GM12874 (cell line): Measurements from ENCODE around the gene HCN1.
A peak's percentile ranks its signal among the peaks of the same experiment; 100 is the strongest.

Experiments
- TF ChIP-seq, protein P1 (sequence below): IDR thresholded peaks from 2 replicates; pipeline ENCODE4 v1.5.1; 2011; ENCODE audit warnings: low read depth, mild to moderate bottlenecking, control low read depth, low read length, moderate library complexity; ENCODE audit not compliant: insufficient read depth

HCN1 gene

GRCh38 chr5:45696206-45696836, at the start of gene HCN1:
TSS of gene HCN1 (minus strand) at chr5:45696380.
- TF ChIP-seq, protein P1, sequence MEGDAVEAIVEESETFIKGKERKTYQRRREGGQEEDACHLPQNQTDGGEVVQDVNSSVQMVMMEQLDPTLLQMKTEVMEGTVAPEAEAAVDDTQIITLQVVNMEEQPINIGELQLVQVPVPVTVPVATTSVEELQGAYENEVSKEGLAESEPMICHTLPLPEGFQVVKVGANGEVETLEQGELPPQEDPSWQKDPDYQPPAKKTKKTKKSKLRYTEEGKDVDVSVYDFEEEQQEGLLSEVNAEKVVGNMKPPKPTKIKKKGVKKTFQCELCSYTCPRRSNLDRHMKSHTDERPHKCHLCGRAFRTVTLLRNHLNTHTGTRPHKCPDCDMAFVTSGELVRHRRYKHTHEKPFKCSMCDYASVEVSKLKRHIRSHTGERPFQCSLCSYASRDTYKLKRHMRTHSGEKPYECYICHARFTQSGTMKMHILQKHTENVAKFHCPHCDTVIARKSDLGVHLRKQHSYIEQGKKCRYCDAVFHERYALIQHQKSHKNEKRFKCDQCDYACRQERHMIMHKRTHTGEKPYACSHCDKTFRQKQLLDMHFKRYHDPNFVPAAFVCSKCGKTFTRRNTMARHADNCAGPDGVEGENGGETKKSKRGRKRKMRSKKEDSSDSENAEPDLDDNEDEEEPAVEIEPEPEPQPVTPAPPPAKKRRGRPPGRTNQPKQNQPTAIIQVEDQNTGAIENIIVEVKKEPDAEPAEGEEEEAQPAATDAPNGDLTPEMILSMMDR = peak; percentile 78

DNA sequence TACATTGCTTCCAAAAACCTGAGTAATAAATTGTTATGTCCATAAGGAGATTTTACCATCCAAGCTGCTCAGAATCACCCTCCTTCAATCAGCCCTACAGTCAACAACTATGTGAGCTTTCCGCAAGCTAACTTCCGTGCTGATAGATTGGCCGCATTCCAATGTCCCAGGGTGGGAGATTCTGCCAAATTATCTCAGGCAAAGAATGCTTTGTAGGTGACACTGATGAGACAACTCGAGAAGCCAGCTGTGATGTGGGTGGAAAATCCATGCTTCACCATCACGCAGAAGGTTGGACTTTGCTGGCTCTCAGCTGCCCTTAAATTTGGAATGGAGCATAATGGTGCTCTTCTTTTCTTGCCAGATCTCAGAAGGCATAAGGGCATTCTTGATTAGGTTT, 44.9 kb upstream of the HCN1 start:
- TF ChIP-seq, protein P1 = no peak

- TF ChIP-seq, protein P1 = no peak
Measured at GRCh38 chr5:45737153-45737552, 41.0 kb upstream of the HCN1 start.

DNA sequence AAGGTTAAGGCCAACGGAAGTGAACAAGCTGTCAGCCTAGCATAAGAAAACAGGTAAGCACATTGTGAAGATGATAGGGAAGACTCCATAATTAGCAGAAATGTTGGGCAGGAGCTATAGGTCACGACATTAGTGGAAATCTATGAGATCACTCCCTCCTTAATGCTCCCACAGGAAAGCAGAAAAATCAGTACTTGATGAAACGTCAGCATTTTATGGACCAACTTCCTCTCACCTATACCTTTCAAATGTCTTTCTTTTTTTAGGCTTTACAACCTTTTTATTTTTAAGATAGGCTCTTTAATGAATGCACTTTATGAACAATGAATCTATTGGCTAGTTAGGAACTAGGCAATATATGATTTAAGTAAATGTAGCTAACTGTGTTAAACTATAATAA, 29.4 kb upstream of the HCN1 start:
- TF ChIP-seq, protein P1 = no peak

DNA sequence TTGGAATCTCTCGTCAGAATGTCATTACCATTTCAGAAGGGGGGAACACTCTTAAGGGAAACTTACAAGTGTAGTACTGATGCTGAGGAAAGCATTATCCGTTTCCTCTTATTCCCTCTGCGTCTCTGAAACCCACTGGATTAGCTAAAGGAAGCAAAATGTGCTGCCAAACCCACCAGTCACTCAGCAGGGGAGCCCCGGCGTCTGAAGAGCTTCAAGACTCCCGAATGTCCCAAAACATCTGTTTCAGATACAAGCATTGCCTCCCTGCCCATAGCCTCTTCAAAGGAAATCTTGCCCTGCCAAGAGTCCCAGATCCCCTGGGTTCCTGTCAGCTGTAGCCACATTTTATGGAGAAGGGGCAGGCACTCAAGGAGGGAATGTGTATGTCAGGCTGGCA, 1.0 kb upstream of the HCN1 start:
- TF ChIP-seq, protein P1 = no peak

GRCh38 chr5:45695804-45696156, 400 bp downstream of the HCN1 start:
- TF ChIP-seq, protein P1 = no peak

DNA sequence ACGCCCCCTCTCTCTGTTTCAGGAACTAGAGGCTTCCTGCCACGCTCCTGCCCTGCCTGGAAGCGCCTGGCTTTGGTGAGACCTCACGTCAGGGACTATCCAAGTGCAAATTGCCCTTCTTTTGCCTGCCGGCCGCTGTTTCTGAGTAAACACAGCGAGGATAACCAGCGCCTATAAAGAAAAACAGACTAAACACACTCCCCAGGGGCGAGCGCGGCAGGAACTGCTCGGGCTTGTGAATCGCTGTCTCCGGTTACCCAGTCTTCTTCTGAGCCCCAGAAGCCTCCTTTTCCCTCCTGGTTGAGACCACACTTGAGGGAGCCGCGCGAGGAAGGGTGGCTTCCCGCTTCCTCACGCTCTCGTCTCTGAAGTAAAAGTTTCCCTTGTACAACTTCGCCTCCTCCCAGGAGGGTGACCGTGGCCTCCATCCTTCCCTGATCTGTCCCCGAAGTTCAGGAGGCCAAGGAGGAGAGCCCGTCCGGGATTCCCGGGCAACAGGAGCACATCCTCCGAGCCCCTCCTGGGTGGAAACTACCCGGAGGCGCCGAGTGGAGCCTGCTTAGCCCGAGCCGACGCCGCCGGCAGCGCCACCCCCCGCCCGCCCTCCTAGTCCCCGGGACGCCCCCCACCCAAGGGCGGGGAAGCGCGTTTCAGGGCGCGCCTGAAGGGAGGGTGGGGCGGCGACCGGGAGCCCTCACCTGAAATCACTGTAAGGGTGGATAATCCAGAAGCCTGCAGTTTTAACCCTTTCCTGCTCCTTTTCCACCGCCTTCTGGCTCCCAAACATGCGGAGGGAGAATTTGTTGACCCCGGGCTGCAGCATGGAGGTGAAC, 993 bp downstream of the HCN1 start:
- TF ChIP-seq, protein P1 = no peak
